CD4-positive, alpha-beta memory T cell (primary cell): Measurements from ENCODE around the gene CRELD2. TPM values are rescaled to one million over a fixed set of nuclear protein-coding genes. Genes with fewer than 3 reads are reported as not detected.

Source experiments
- CTCF ChIA-PET: fragments of 350-600 bp; sonication (Branson Sonifier 250); formaldehyde crosslinking; loops from one replicate; lab custom pipeline; 2021; ENCODE audit warnings: inconsistent platforms; ENCODE audit not compliant: partially characterized antibody; lab: Charles Lee
- POLR2A ChIA-PET: fragments of 350-600 bp; sonication (Branson Sonifier 250); formaldehyde crosslinking; loops from one replicate; lab custom pipeline; 2021; ENCODE audit not compliant: partially characterized antibody; lab: Charles Lee
- DNase-seq, 5 donors: peaks; one replicate each; pipeline versions ENCODE4 v3.0.0 to v3.0.0-alpha.2; 2020 to 2022; ENCODE audit warnings: mixed read lengths in 1 of 5
- H3K27ac ChIP-seq: one replicate; pipeline ENCODE4 v1.7.0; 2013; ENCODE audit warnings: low read depth, low read length
- H3K27me3 ChIP-seq: 2 replicates; pipeline ENCODE4 v1.7.0; 2013; ENCODE audit warnings: mild to moderate bottlenecking, low read length, moderate library complexity; ENCODE audit not compliant: insufficient read depth
- H3K36me3 ChIP-seq: 2 replicates; pipeline ENCODE4 v1.7.0; 2013; ENCODE audit warnings: mild to moderate bottlenecking, low read length, moderate library complexity; ENCODE audit not compliant: insufficient read depth
- H3K4me1 ChIP-seq: 2 replicates; pipeline ENCODE4 v1.7.0; 2013; ENCODE audit warnings: mild to moderate bottlenecking, low read length, moderate library complexity; ENCODE audit not compliant: insufficient read depth
- H3K4me3 ChIP-seq, 2 donors: one replicate each; pipeline ENCODE4 v1.7.0; 2013; ENCODE audit warnings: low read length in 2 of 2, mild to moderate bottlenecking in 1 of 2
- H3K9me3 ChIP-seq, 2 donors: one replicate each; pipeline ENCODE4 v1.7.0; 2013; ENCODE audit warnings: low read length in 2 of 2, control low read depth in 1 of 2; ENCODE audit not compliant: control insufficient read depth in 1 of 2
- H3K27ac Mint-ChIP-seq, 7 donors: one replicate each; pipeline ENCODE4 v1.8.0; 2020 to 2021; ENCODE audit warnings: mixed read lengths in 7 of 7, mild to moderate bottlenecking in 6 of 7, inconsistent platforms in 3 of 7, moderate library complexity in 3 of 7
- H3K27me3 Mint-ChIP-seq, 2 donors: one replicate each; pipeline ENCODE4 v1.8.0; 2020 to 2021; ENCODE audit warnings: mixed read lengths in 2 of 2
- H3K36me3 Mint-ChIP-seq, 2 donors: one replicate each; pipeline ENCODE4 v1.8.0; 2020 to 2021; ENCODE audit warnings: mixed read lengths in 2 of 2, inconsistent platforms in 1 of 2, mild to moderate bottlenecking in 1 of 2
- H3K4me1 Mint-ChIP-seq, 4 donors: one replicate each; pipeline ENCODE4 v1.8.0; 2020 to 2021; ENCODE audit warnings: mixed read lengths in 4 of 4, mild to moderate bottlenecking in 1 of 4
- H3K4me3 Mint-ChIP-seq, 8 donors: one replicate each; pipeline ENCODE4 v1.8.0; 2020 to 2021; ENCODE audit warnings: mixed read lengths in 8 of 8, mild to moderate bottlenecking in 7 of 8, moderate library complexity in 6 of 8, inconsistent platforms in 3 of 8
- H3K9me3 Mint-ChIP-seq, 8 donors: one replicate each; pipeline ENCODE4 v1.8.0; 2020 to 2021; ENCODE audit warnings: mixed read lengths in 8 of 8, mild to moderate bottlenecking in 5 of 8, inconsistent platforms in 3 of 8, moderate library complexity in 1 of 8
- intact Hi-C: fragments of 100-400 bp; cut with micrococcal nuclease; formaldehyde crosslinking; loops from one replicate; pipeline ENCODE4 v1.15.1; 2023
- polyA plus RNA-seq, 2 donors: library from polyadenylated mRNA; unstranded; fragments of 300-500 nt; fragmentation: Illumina TruSeq; gene quantifications; one replicate each; pipeline ENCODE4 v1.2.3, GENCODE V29; 2021
- total RNA-seq, 2 experiments: library from RNA; stranded (reverse); gene quantifications; one replicate each; pipeline ENCODE4 v1.2.3, GENCODE V29; 2021

The CRELD2 gene
- total and polyA plus RNA-seq, 4 experiments from 2014 or later: 36.0 to 46.1 (median 38.2) TPM

- H3K36me3 ChIP-seq: peaks cover 22% of the 10 kb centered on the region
- intact Hi-C loops: loop anchor here (1.0 to 5.0 kb wide), 2 partner anchors 24 to 123 kb away; no protein-coding TSS in a partner anchor
These were observed 41.9 kb downstream of the CRELD2 start, which contains the start of gene PIM3 for GRCh38 chr22:49960159-49961004. Gene PIM3, plus strand, starts transcription at chr22:49960772. Its CDS starts 176 bp downstream, at chr22:49960948.

GRCh38 chr22:49961005-49961600 is 42.7 kb downstream of the CRELD2 start:
- ChIA-PET POLR2A (interaction anchor here (0.6 to 5.7 kb wide), 22 partner anchors 9 to 660 kb away, joined by 3 to 90 read pairs (median 6); no protein-coding TSS in a partner anchor), CTCF (interaction anchor here (1.2 to 2.9 kb wide), 2 partner anchors 10 to 25 kb away, joined by 3 to 8 read pairs; no protein-coding TSS in a partner anchor)
- Histone ChIP-seq H3K27ac (peak overlapping the region; percentile 98), H3K27me3 (no peaks in the 10 kb centered on the region), H3K4me1 (peaks cover 31% of the 10 kb centered on the region), H3K4me3 (peak overlapping the region in 1 of 2 donors; percentile 88), H3K36me3 (peaks cover 22% of the 10 kb centered on the region), H3K9me3 (no peaks in the 10 kb centered on the region)
- Mint-ChIP-seq H3K36me3 (peaks cover 6 to 24% of the 10 kb centered on the region in 2 donors), H3K27me3 (peaks cover 0 to 3% of the 10 kb centered on the region in 2 donors), H3K4me1 (peaks cover 4 to 42% (median 17%) of the 10 kb centered on the region in 4 donors), H3K4me3 (peak overlapping the region in 7 of 8 donors; percentile 87 to 93 (median 91)), H3K9me3 (peaks cover 0 to 8% (median 0%) of the 10 kb centered on the region in 8 donors), H3K27ac (peak overlapping the region; percentile 92 to 96 (median 94))
- peak in 4 of 5 donors; percentile 35 to 52 (median 46) for DNase-seq
- intact Hi-C loops: loop anchor here (5.0 kb wide), 1 partner anchor 124 kb away; no protein-coding TSS in a partner anchor

More at GRCh38 chr22:49960159-49961004, 41.9 kb downstream of the CRELD2 start, which contains the start of gene PIM3:
- peaks cover 31% of the 10 kb centered on the region for H3K4me1 ChIP-seq
- peaks cover 0 to 8% (median 0%) of the 10 kb centered on the region in 8 donors for H3K9me3 Mint-ChIP-seq
- H3K27me3 ChIP-seq: no peaks in the 10 kb centered on the region
- peak; percentile 93 to 95 (median 94) for DNase-seq
- H3K27me3 Mint-ChIP-seq: peaks cover 0 to 3% of the 10 kb centered on the region in 2 donors
- peak within 1 kb of the TSS; percentile 98 for H3K27ac ChIP-seq
- peak within 1 kb of the TSS; percentile 92 to 96 (median 94) for H3K27ac Mint-ChIP-seq
- H3K4me3 Mint-ChIP-seq: peak within 1 kb of the TSS; percentile 85 to 93 (median 90)
- ChIA-PET POLR2A (interaction anchor here (0.7 to 5.7 kb wide), 20 partner anchors 8 to 661 kb away, joined by 3 to 90 read pairs (median 6); no protein-coding TSS in a partner anchor), CTCF (interaction anchor here (1.2 to 2.9 kb wide), 2 partner anchors 10 to 24 kb away, joined by 3 to 8 read pairs; no protein-coding TSS in a partner anchor)
- peaks cover 4 to 42% (median 17%) of the 10 kb centered on the region in 4 donors for H3K4me1 Mint-ChIP-seq
- peaks cover 6 to 23% of the 10 kb centered on the region in 2 donors for H3K36me3 Mint-ChIP-seq
- H3K9me3 ChIP-seq: no peaks in the 10 kb centered on the region
- peak within 1 kb of the TSS; percentile 69 to 88 for H3K4me3 ChIP-seq

- H3K9me3 Mint-ChIP-seq: peaks cover 0 to 8% (median 0%) of the 10 kb centered on the region in 8 donors
- CTCF ChIA-PET: interaction anchor here (1.2 to 2.9 kb wide), 3 partner anchors 9 to 31 kb away, joined by 3 to 8 read pairs (median 8); no protein-coding TSS in a partner anchor
- peaks cover 0 to 3% of the 10 kb centered on the region in 2 donors for H3K27me3 Mint-ChIP-seq
- H3K4me1 Mint-ChIP-seq: peaks cover 4 to 42% (median 17%) of the 10 kb centered on the region in 4 donors
- POLR2A ChIA-PET: interaction anchor here (0.6 to 5.7 kb wide), 18 partner anchors 9 to 229 kb away, joined by 3 to 90 read pairs (median 5); no protein-coding TSS in a partner anchor
- peaks cover 36% of the 10 kb centered on the region for H3K4me1 ChIP-seq
- H3K36me3 ChIP-seq: peaks cover 22% of the 10 kb centered on the region
- peaks cover 6 to 26% of the 10 kb centered on the region in 2 donors for H3K36me3 Mint-ChIP-seq
- intact Hi-C loops: loop anchor here (5.0 kb wide), 1 partner anchor 124 kb away; no protein-coding TSS in a partner anchor
- DNase-seq: no peak
- H3K27me3 ChIP-seq: no peaks in the 10 kb centered on the region
- no peaks in the 10 kb centered on the region for H3K9me3 ChIP-seq
- peak overlapping the region; percentile 85 to 93 (median 90) for H3K4me3 Mint-ChIP-seq
- peak overlapping the region; percentile 92 to 96 (median 94) for H3K27ac Mint-ChIP-seq
- H3K4me3 ChIP-seq: peak overlapping the region; percentile 69 to 88
- H3K27ac ChIP-seq: peak overlapping the region; percentile 98
These were observed 43.2 kb downstream of the CRELD2 start for GRCh38 chr22:49961601-49962011.

- ChIA-PET POLR2A (interaction anchor here (0.8 to 5.7 kb wide), 14 partner anchors 8 to 547 kb away, joined by 3 to 90 read pairs (median 8); no protein-coding TSS in a partner anchor), CTCF (interaction anchor here (1.5 to 2.9 kb wide), 3 partner anchors 15 to 31 kb away, joined by 3 to 8 read pairs (median 8); no protein-coding TSS in a partner anchor)
- Mint-ChIP-seq H3K9me3 (peaks cover 0 to 8% (median 0%) of the 10 kb centered on the region in 8 donors), H3K36me3 (peaks cover 6 to 26% of the 10 kb centered on the region in 2 donors), H3K27ac (peak overlapping the region; percentile 92 to 96 (median 94)), H3K4me1 (peaks cover 4 to 44% (median 17%) of the 10 kb centered on the region in 4 donors), H3K27me3 (peaks cover 0 to 3% of the 10 kb centered on the region in 2 donors), H3K4me3 (peak overlapping the region; percentile 85 to 93 (median 90))
- Histone ChIP-seq H3K27me3 (no peaks in the 10 kb centered on the region), H3K4me1 (peaks cover 42% of the 10 kb centered on the region), H3K9me3 (no peaks in the 10 kb centered on the region), H3K27ac (peak overlapping the region; percentile 98), H3K36me3 (peaks cover 22% of the 10 kb centered on the region), H3K4me3 (peak overlapping the region; percentile 69 to 88)
- DNase-seq: peak; percentile 74 to 96 (median 77)
- intact Hi-C loops: loop anchor here (5.0 kb wide), 1 partner anchor 125 kb away; no protein-coding TSS in a partner anchor
These were observed 43.7 kb downstream of the CRELD2 start for GRCh38 chr22:49962012-49962750.

GRCh38 chr22:49962751-49963646 is 44.6 kb downstream of the CRELD2 start:
- CTCF ChIA-PET: interaction anchor here (1.5 to 2.9 kb wide), 3 partner anchors 14 to 32 kb away, joined by 3 to 8 read pairs (median 8); no protein-coding TSS in a partner anchor
- Histone ChIP-seq H3K27ac (peak overlapping the region; percentile 98), H3K36me3 (peaks cover 22% of the 10 kb centered on the region), H3K4me3 (peak overlapping the region; percentile 23 to 88), H3K4me1 (peaks cover 45% of the 10 kb centered on the region), H3K9me3 (no peaks in the 10 kb centered on the region), H3K27me3 (no peaks in the 10 kb centered on the region)
- POLR2A ChIA-PET: interaction anchor here (0.8 to 5.7 kb wide), 15 partner anchors 7 to 546 kb away, joined by 3 to 90 read pairs (median 4); no protein-coding TSS in a partner anchor
- H3K27ac Mint-ChIP-seq: peak overlapping the region; percentile 84 to 95 (median 91)
- intact Hi-C loops: loop anchor here (5.0 kb wide), 1 partner anchor 126 kb away; no protein-coding TSS in a partner anchor
- H3K9me3 Mint-ChIP-seq: peaks cover 0 to 8% (median 0%) of the 10 kb centered on the region in 8 donors
- H3K4me1 Mint-ChIP-seq: peaks cover 4 to 52% (median 16%) of the 10 kb centered on the region in 4 donors
- H3K27me3 Mint-ChIP-seq: peaks cover 0 to 3% of the 10 kb centered on the region in 2 donors
- peaks cover 6 to 26% of the 10 kb centered on the region in 2 donors for H3K36me3 Mint-ChIP-seq
- H3K4me3 Mint-ChIP-seq: peak overlapping the region; percentile 71 to 92 (median 78)
- no peak for DNase-seq
